Type B pancreatic cell (in vitro differentiated cells): ENCODE data around the gene SLC41A2. TPM values are rescaled to one million over a fixed set of nuclear protein-coding genes. Genes with fewer than 3 reads are reported as not detected.

Experiments used
- DNase-seq: peaks from one replicate; pipeline ENCODE4 v3.0.0; 2021; ENCODE audit warnings: mixed read lengths; ENCODE audit not compliant: unreplicated experiment; ENCODE audit errors: extremely low spot score
- H3K27ac Mint-ChIP-seq: 2 replicates; pipeline ENCODE4 v1.8.0; 2021; ENCODE audit warnings: mild to moderate bottlenecking, mixed read lengths
- H3K27me3 Mint-ChIP-seq: 2 replicates; pipeline ENCODE4 v1.8.0; 2021; ENCODE audit warnings: mixed read lengths
- H3K36me3 Mint-ChIP-seq: 2 replicates; pipeline ENCODE4 v1.8.0; 2021; ENCODE audit warnings: mixed read lengths
- H3K4me1 Mint-ChIP-seq: one replicate; pipeline ENCODE4 v1.8.0; 2021; ENCODE audit warnings: mixed read lengths; ENCODE audit not compliant: unreplicated experiment
- H3K4me3 Mint-ChIP-seq: 2 replicates; pipeline ENCODE4 v1.8.0; 2021; ENCODE audit warnings: mild to moderate bottlenecking, mixed read lengths
- H3K9me3 Mint-ChIP-seq: 2 replicates; pipeline ENCODE4 v1.8.0; 2021; ENCODE audit warnings: mixed read lengths
- CTCF ChIP-seq: fragments of 200-600 bp; sonication (generic); conservative IDR thresholded peaks from 2 replicates; pipeline ENCODE4 v1.5.0; 2021; ENCODE audit warnings: antibody characterized with exemption, mild to moderate bottlenecking
- total RNA-seq: library from RNA; stranded (reverse); gene quantifications from 2 replicates; pipeline ENCODE4 v1.2.1, GENCODE V29; 2021; ENCODE audit warnings: low replicate concordance

SLC41A2 gene
- total RNA-seq, 1 donor from 2014 or later: 11.5 TPM

- no peak for TF ChIP-seq CTCF
- H3K27me3 Mint-ChIP-seq: no peaks in the 10 kb centered on the region
- no peak overlapping the region for H3K4me3 Mint-ChIP-seq
These were observed 16.0 kb downstream of the SLC41A2 start for GRCh38 chr12:104942075-104942474.

GRCh38 chr12:104941454-104941853 lies 16.6 kb downstream of the SLC41A2 start:
- Mint-ChIP-seq H3K9me3 (peaks cover 5% of the 10 kb centered on the region), H3K27me3 (no peaks in the 10 kb centered on the region), H3K36me3 (no peaks in the 10 kb centered on the region), H3K4me1 (no peaks in the 10 kb centered on the region), H3K27ac (no peak overlapping the region), H3K4me3 (no peak overlapping the region)
- DNase-seq: no peak
- TF ChIP-seq CTCF: no peak

More at GRCh38 chr12:104942075-104942474, 16.0 kb downstream of the SLC41A2 start:
- Mint-ChIP-seq H3K27ac (no peak overlapping the region), H3K4me1 (no peaks in the 10 kb centered on the region), H3K36me3 (no peaks in the 10 kb centered on the region), H3K9me3 (peaks cover 5% of the 10 kb centered on the region)
- DNase-seq: no peak

GRCh38 chr12:104939089-104939488 lies 19.0 kb downstream of the SLC41A2 start:
- DNase-seq: no peak
- H3K36me3 Mint-ChIP-seq: no peaks in the 10 kb centered on the region
- peaks cover 4% of the 10 kb centered on the region for H3K9me3 Mint-ChIP-seq
- TF ChIP-seq CTCF: no peak
- H3K4me3 Mint-ChIP-seq: no peak overlapping the region
- H3K4me1 Mint-ChIP-seq: no peaks in the 10 kb centered on the region
- H3K27ac Mint-ChIP-seq: no peak overlapping the region
- H3K27me3 Mint-ChIP-seq: no peaks in the 10 kb centered on the region

GRCh38 chr12:104938371-104938770 lies 19.7 kb downstream of the SLC41A2 start:
- no peaks in the 10 kb centered on the region for H3K9me3 Mint-ChIP-seq
- H3K36me3 Mint-ChIP-seq: no peaks in the 10 kb centered on the region
- H3K4me1 Mint-ChIP-seq: no peaks in the 10 kb centered on the region
- no peaks in the 10 kb centered on the region for H3K27me3 Mint-ChIP-seq
- H3K27ac Mint-ChIP-seq: no peak overlapping the region
- no peak overlapping the region for H3K4me3 Mint-ChIP-seq
- DNase-seq: no peak
- no peak for TF ChIP-seq CTCF

GRCh38 chr12:104935886-104936285 lies 22.2 kb downstream of the SLC41A2 start:
- no peaks in the 10 kb centered on the region for H3K4me1 Mint-ChIP-seq
- no peak overlapping the region for H3K4me3 Mint-ChIP-seq
- H3K27me3 Mint-ChIP-seq: no peaks in the 10 kb centered on the region
- no peaks in the 10 kb centered on the region for H3K36me3 Mint-ChIP-seq
- H3K27ac Mint-ChIP-seq: no peak overlapping the region
- TF ChIP-seq CTCF: no peak
- DNase-seq: no peak
- H3K9me3 Mint-ChIP-seq: no peaks in the 10 kb centered on the region

GRCh38 chr12:104933778-104934177 lies 24.3 kb downstream of the SLC41A2 start:
- TF ChIP-seq CTCF: no peak
- no peak overlapping the region for H3K4me3 Mint-ChIP-seq
- no peak overlapping the region for H3K27ac Mint-ChIP-seq
- no peaks in the 10 kb centered on the region for H3K9me3 Mint-ChIP-seq
- no peaks in the 10 kb centered on the region for H3K4me1 Mint-ChIP-seq
- DNase-seq: no peak
- H3K27me3 Mint-ChIP-seq: no peaks in the 10 kb centered on the region
- no peaks in the 10 kb centered on the region for H3K36me3 Mint-ChIP-seq
